GM12872 (cell line): ENCODE results near the gene SLC39A9.

Source experiments
- CTCF ChIP-seq: IDR thresholded peaks from 3 replicates; pipeline ENCODE4 v1.5.1; 2011; ENCODE audit warnings: low read depth, mild to moderate bottlenecking, low read length, moderate library complexity; ENCODE audit not compliant: insufficient read depth

SLC39A9 gene

GRCh38 chr14:69360438-69361108 lies 37.9 kb upstream of the SLC39A9 start:
- TF ChIP-seq CTCF = no peak

- TF ChIP-seq CTCF = peak; percentile 13; the same call in 1 of the 3 replicates
Observed at GRCh38 chr14:69363055-69363454, 35.4 kb upstream of the SLC39A9 start.

- TF ChIP-seq CTCF = no peak
Observed at GRCh38 chr14:69363964-69364363, 34.5 kb upstream of the SLC39A9 start.

GRCh38 chr14:69364378-69364777 lies 34.1 kb upstream of the SLC39A9 start:
- TF ChIP-seq CTCF = no peak

GRCh38 chr14:69366069-69366468 lies 32.4 kb upstream of the SLC39A9 start:
- no peak for TF ChIP-seq CTCF

- no peak for TF ChIP-seq CTCF
Observed at GRCh38 chr14:69366761-69367160, 31.7 kb upstream of the SLC39A9 start.

GRCh38 chr14:69368381-69368780 lies 30.1 kb upstream of the SLC39A9 start:
- TF ChIP-seq CTCF = no peak
